Choroid plexus epithelial cell (primary cell): ENCODE results near the gene NRGN.

Experiments
- DNase-seq: peaks from one replicate; pipeline ENCODE4 v3.0.0-alpha.2; 2010; ENCODE audit warnings: low read depth
- H3K4me3 ChIP-seq: 2 replicates; pipeline ENCODE4 v1.5.1; 2011; ENCODE audit warnings: low read depth, mild to moderate bottlenecking, control low read depth, low read length, moderate library complexity
- TF ChIP-seq, protein P1 (sequence below): conservative IDR thresholded peaks from 2 replicates; pipeline ENCODE4 v1.5.1; 2011; ENCODE audit warnings: low read depth, mild to moderate bottlenecking, control low read depth, inconsistent platforms, low read length, moderate library complexity

Gene NRGN

DNA sequence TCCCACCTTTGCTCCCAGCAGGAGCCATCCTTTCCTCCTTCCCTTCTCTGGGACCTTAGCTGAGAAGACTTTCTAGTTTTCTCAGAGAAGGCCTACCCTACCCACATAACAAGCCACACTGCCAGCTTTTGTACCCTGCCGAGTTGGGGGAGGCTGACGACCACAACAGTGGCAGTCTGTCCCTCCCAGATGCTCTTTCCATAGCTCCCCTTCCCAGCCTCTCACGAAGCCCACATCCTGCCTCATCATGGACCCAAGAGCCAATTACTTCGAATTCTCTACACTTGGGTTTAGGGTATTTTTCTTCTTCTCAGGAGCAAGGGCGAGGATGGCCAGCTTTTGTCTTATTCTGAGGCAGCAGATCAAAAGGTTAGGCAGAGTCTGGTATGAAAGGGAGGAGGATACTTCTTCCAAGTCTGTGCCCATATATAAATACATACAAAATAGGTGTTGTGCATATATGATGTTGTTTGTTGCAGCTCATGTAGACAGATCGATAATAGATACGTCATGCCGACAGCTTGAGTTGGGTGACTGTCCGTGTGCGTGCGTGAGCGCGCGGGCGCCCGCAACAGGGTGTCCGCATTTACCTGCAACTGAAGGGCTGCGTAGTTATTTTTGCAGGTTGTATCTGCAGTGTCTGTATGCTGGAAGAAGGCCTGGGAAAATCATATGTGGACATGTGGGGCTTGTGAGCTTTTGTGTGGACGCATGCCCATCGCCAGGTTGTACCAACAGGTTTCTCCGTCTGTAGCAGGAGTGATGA lies 846 bp upstream of the NRGN start:
- DNase-seq = no peak
- H3K4me3 ChIP-seq = peak overlapping the region; percentile 58
- TF ChIP-seq, protein P1, sequence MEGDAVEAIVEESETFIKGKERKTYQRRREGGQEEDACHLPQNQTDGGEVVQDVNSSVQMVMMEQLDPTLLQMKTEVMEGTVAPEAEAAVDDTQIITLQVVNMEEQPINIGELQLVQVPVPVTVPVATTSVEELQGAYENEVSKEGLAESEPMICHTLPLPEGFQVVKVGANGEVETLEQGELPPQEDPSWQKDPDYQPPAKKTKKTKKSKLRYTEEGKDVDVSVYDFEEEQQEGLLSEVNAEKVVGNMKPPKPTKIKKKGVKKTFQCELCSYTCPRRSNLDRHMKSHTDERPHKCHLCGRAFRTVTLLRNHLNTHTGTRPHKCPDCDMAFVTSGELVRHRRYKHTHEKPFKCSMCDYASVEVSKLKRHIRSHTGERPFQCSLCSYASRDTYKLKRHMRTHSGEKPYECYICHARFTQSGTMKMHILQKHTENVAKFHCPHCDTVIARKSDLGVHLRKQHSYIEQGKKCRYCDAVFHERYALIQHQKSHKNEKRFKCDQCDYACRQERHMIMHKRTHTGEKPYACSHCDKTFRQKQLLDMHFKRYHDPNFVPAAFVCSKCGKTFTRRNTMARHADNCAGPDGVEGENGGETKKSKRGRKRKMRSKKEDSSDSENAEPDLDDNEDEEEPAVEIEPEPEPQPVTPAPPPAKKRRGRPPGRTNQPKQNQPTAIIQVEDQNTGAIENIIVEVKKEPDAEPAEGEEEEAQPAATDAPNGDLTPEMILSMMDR = no peak

- peak overlapping the region; percentile 55 for H3K4me3 ChIP-seq
- DNase-seq = peak; percentile 27
- TF ChIP-seq, protein P1 = peak; percentile 62
Measured at GRCh38 chr11:124740277-124740882, 638 bp downstream of the NRGN start.

- no peak overlapping the region for H3K4me3 ChIP-seq
- TF ChIP-seq, protein P1 = no peak
- no peak for DNase-seq
Measured at GRCh38 chr11:124742555-124742954, 2.8 kb downstream of the NRGN start.

GRCh38 chr11:124743050-124743449 lies 3.3 kb downstream of the NRGN start:
- no peak overlapping the region for H3K4me3 ChIP-seq
- TF ChIP-seq, protein P1 = no peak
- no peak for DNase-seq

- no peak for DNase-seq
- peak overlapping the region; percentile 73 for H3K4me3 ChIP-seq
- TF ChIP-seq, protein P1 = no peak
Measured at GRCh38 chr11:124745270-124745834, 5.6 kb downstream of the NRGN start.

DNA sequence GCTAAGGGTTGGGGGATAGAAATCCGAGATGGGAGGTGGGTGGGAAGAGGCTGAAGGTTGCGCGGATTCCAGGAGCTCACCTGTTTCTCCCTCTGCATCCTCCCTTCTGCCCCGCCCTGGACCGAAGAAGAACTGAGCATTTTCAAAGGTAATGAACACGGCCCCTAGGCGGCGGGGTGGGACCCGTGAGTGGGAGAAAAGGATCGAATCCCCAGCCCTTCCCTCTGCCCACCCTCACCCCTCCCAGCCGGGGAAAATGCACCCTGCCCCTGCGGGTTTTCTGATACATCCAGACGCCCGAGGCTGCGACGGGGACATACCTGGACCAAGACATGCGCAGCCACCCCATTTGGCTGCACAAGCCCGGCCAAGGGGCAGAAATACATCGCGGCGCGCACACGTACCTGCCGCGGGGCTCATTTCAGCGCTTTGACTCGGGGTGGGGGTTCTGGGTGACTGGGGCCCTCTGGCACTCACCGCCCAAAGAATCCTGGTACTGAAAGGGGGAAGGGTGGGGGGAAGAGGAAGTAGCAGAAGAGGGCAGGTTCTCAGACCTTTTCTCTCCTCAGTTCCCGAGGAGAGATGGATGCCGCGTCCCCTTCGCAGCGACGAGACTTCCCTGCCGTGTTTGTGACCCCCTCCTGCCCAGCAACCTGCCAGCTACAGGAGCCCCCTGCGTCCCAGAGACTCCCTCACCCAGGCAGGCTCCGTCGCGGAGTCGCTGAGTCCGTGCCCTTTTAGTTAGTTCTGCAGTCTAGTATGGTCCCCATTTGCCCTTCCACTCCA lies 6.3 kb downstream of the NRGN start:
- no peak for DNase-seq
- TF ChIP-seq, protein P1 = peak; percentile 56
- peak overlapping the region; percentile 73 for H3K4me3 ChIP-seq
